GM12878 (cell line): Measurements from ENCODE around the gene TSEN54.

Source experiments
- FOXK2 ChIP-seq: fragments of 450-650 bp; IDR thresholded peaks from 2 replicates; pipeline ENCODE4 v1.6.1; 2017; ENCODE audit warnings: mild to moderate bottlenecking, moderate library complexity
- KDM1A ChIP-seq: fragments of 200-600 bp; sonication (generic); IDR thresholded peaks from 2 replicates; pipeline ENCODE4 v1.6.1; 2016; ENCODE audit warnings: borderline replicate concordance
- NR2C2 ChIP-seq: IDR thresholded peaks from 2 replicates; pipeline ENCODE4 v1.6.1; 2011; ENCODE audit warnings: borderline replicate concordance, low read depth; ENCODE audit not compliant: control insufficient read depth, insufficient read length
- SIN3A ChIP-seq: IDR thresholded peaks from 2 replicates; pipeline ENCODE4 v1.6.1; 2012; ENCODE audit warnings: low read depth, low read length, improper control_type of control experiment
- SP1 ChIP-seq: IDR thresholded peaks from one replicate; pipeline ENCODE4 v1.6.1; 2011; ENCODE audit warnings: low read depth, low read length
- YY1 ChIP-seq: IDR thresholded peaks from 2 replicates; pipeline ENCODE4 v1.6.1; 2011; ENCODE audit warnings: low read depth, mild to moderate bottlenecking, low read length
- TF ChIP-seq, protein P1 (sequence below), 3 experiments: IDR thresholded peaks in 2 of 3; conservative IDR thresholded peaks in 1 of 3; 2 replicates each; pipeline ENCODE4 v1.5.1; 2011; ENCODE audit warnings: low read depth in 3 of 3, low read length in 3 of 3, mild to moderate bottlenecking in 3 of 3, control low read depth in 2 of 3, moderate library complexity in 2 of 3, inconsistent platforms in 1 of 3, mixed read lengths in 1 of 3; ENCODE audit not compliant: control insufficient read depth in 2 of 3, insufficient read depth in 1 of 3; ENCODE audit errors: extremely low read depth in 1 of 3
- TF ChIP-seq, protein P2 (sequence below): fragments of 450-650 bp; formaldehyde crosslinking; IDR thresholded peaks from 2 replicates; pipeline ENCODE4 v1.4.0; 2020; ENCODE audit warnings: mild to moderate bottlenecking, moderate library complexity

DNA sequence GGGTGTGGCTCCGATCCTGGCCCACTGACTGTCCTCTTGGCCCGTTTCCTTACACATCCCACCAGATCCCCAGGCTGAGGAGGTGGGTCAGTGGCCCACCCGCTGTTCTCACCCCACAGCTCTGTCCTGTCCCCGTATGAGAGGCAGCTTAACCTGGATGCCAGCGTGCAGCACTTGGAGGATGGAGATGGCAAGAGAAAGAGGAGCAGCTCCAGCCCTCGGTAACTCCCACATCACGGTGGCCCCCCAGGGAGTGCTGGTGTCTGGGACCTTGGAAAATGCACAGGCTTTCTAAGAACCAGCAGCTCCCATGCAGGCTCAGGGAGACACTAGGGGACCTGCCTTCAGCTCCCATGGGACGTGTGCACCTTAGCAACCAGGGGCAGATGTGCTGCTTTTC is 5.0 kb downstream of the TSEN54 start:
- TF ChIP-seq SP1 (no peak), YY1 (no peak), KDM1A (no peak), FOXK2 (no peak), NR2C2 (no peak), SIN3A (no peak)
- TF ChIP-seq, protein P1, sequence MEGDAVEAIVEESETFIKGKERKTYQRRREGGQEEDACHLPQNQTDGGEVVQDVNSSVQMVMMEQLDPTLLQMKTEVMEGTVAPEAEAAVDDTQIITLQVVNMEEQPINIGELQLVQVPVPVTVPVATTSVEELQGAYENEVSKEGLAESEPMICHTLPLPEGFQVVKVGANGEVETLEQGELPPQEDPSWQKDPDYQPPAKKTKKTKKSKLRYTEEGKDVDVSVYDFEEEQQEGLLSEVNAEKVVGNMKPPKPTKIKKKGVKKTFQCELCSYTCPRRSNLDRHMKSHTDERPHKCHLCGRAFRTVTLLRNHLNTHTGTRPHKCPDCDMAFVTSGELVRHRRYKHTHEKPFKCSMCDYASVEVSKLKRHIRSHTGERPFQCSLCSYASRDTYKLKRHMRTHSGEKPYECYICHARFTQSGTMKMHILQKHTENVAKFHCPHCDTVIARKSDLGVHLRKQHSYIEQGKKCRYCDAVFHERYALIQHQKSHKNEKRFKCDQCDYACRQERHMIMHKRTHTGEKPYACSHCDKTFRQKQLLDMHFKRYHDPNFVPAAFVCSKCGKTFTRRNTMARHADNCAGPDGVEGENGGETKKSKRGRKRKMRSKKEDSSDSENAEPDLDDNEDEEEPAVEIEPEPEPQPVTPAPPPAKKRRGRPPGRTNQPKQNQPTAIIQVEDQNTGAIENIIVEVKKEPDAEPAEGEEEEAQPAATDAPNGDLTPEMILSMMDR (IDR thresholded peaks at IDR 0.05 in 2 of 3, conservative IDR thresholded peaks at IDR 0.05 in 1 of 3; ENCODE audit: control insufficient read depth in 2 of 3, extremely low read depth in 1 of 3, insufficient read depth in 1 of 3, low read depth in 3 of 3, low read length in 3 of 3) = no peak
- TF ChIP-seq, protein P2, sequence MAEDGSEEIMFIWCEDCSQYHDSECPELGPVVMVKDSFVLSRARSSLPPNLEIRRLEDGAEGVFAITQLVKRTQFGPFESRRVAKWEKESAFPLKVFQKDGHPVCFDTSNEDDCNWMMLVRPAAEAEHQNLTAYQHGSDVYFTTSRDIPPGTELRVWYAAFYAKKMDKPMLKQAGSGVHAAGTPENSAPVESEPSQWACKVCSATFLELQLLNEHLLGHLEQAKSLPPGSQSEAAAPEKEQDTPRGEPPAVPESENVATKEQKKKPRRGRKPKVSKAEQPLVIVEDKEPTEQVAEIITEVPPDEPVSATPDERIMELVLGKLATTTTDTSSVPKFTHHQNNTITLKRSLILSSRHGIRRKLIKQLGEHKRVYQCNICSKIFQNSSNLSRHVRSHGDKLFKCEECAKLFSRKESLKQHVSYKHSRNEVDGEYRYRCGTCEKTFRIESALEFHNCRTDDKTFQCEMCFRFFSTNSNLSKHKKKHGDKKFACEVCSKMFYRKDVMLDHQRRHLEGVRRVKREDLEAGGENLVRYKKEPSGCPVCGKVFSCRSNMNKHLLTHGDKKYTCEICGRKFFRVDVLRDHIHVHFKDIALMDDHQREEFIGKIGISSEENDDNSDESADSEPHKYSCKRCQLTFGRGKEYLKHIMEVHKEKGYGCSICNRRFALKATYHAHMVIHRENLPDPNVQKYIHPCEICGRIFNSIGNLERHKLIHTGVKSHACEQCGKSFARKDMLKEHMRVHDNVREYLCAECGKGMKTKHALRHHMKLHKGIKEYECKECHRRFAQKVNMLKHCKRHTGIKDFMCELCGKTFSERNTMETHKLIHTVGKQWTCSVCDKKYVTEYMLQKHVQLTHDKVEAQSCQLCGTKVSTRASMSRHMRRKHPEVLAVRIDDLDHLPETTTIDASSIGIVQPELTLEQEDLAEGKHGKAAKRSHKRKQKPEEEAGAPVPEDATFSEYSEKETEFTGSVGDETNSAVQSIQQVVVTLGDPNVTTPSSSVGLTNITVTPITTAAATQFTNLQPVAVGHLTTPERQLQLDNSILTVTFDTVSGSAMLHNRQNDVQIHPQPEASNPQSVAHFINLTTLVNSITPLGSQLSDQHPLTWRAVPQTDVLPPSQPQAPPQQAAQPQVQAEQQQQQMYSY (CRISPR knock-in tag) = no peak
